ENCODE results near the gene PLTP. TPM values are rescaled to one million over a fixed set of nuclear protein-coding genes. Genes with fewer than 3 reads are reported as not detected.

PLTP gene
- total and polyA plus RNA-seq, 11 donors, result 19.8 to 367 (median 50.5) TPM

DNA sequence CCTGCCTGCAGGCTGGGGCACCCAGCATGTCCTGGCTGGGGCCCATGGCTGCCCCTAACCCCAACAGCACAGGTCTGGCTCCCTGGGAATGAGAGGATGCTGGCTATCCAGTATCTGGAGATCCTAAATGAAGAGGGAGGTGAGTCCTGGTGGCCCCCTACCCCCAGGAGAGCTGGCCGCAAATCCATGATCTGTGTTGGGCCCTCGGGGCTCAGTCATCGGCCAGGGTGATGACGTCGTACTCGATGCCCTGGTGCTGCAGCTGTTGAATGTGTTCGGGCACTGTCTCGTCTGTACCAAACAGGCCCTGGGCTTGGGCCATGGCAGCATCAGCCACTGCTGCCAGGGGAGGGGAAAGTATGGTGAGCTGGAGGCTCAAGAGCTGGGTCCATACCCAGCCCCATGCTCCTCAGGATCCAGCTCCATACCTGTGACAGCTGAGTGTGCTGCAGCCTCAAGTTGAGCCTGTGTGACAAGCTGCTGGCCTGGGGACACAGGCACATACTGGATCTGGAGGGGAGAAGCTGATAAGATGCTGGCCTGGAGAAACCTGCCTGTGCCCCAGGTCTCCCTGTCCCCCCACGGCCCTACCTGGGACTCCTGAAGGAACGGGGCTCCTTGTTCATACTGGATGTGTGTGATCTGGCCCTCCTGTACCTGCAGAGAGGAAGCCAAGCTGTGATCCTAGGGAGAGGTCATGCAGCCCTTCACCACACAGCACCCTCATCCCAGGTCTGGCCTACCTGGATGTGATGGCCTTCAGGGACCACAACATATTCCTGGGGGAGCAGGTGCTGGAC is 37.0 kb upstream of the PLTP start:
- Histone ChIP-seq H3K36me3 (peaks cover 0 to 100% (median 100%) of the 10 kb centered on the region in 9 donors), H3K9me3 (no peaks in the 10 kb centered on the region), H3K27ac (no peak overlapping the region), H3K27me3 (no peaks in the 10 kb centered on the region), H3K4me3 (no peak overlapping the region), H3K4me1 (peaks cover 0 to 33% (median 0%) of the 10 kb centered on the region in 12 donors)
- WGBS, 4 donors, result 63 to 83% (median 72%) methylated on average over 10 of the region's 10 CpGs
- TF ChIP-seq, protein P1, sequence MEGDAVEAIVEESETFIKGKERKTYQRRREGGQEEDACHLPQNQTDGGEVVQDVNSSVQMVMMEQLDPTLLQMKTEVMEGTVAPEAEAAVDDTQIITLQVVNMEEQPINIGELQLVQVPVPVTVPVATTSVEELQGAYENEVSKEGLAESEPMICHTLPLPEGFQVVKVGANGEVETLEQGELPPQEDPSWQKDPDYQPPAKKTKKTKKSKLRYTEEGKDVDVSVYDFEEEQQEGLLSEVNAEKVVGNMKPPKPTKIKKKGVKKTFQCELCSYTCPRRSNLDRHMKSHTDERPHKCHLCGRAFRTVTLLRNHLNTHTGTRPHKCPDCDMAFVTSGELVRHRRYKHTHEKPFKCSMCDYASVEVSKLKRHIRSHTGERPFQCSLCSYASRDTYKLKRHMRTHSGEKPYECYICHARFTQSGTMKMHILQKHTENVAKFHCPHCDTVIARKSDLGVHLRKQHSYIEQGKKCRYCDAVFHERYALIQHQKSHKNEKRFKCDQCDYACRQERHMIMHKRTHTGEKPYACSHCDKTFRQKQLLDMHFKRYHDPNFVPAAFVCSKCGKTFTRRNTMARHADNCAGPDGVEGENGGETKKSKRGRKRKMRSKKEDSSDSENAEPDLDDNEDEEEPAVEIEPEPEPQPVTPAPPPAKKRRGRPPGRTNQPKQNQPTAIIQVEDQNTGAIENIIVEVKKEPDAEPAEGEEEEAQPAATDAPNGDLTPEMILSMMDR (IDR thresholded peaks at IDR 0.05), result no peak
- no peak for TF ChIP-seq POLR2A (IDR thresholded peaks at IDR 0.05)
- intact Hi-C loops (cut with DNase I), result no loop called here
- DNase-seq (no peak), ATAC-seq (no peak)

DNA sequence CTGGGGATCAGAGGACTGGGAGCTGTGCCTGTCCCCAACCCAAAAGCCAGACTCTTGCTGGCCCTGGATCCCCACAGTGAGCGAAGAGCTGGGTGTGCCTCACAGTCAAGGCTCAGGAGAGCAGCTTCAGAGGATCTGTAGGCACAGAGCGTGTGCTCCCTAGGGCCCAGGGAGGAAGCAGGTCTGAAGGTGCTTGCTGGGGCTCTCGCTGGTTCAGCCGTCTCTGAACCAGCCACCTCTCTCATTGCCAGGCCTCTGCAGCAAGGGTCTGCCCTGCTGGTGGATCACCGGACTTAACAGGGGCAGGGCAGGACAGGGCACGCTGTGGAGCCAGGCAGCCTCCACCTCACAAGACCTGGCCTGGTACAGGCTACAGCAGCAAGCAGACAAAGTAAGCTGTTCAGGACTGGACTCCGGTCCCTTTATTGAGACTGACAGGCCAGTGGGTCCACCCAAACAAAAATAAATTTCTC is 36.3 kb upstream of the PLTP start:
- Histone ChIP-seq H3K4me1 (peaks cover 0 to 38% (median 0%) of the 10 kb centered on the region in 12 donors), H3K36me3 (peaks cover 0 to 100% (median 100%) of the 10 kb centered on the region in 9 donors), H3K27me3 (no peaks in the 10 kb centered on the region), H3K27ac (no peak overlapping the region), H3K4me3 (no peak overlapping the region), H3K9me3 (no peaks in the 10 kb centered on the region)
- no peak for DNase-seq
- intact Hi-C loops (cut with DNase I), result no loop called here
- ATAC-seq, result no peak
- 57 to 85% (median 79%) methylated on average over 1 to 7 of the region's 7 CpGs for WGBS, 4 donors
- TF ChIP-seq POLR2A (IDR thresholded peaks at IDR 0.05), result no peak
- TF ChIP-seq, protein P1 (IDR thresholded peaks at IDR 0.05), result no peak

DNA sequence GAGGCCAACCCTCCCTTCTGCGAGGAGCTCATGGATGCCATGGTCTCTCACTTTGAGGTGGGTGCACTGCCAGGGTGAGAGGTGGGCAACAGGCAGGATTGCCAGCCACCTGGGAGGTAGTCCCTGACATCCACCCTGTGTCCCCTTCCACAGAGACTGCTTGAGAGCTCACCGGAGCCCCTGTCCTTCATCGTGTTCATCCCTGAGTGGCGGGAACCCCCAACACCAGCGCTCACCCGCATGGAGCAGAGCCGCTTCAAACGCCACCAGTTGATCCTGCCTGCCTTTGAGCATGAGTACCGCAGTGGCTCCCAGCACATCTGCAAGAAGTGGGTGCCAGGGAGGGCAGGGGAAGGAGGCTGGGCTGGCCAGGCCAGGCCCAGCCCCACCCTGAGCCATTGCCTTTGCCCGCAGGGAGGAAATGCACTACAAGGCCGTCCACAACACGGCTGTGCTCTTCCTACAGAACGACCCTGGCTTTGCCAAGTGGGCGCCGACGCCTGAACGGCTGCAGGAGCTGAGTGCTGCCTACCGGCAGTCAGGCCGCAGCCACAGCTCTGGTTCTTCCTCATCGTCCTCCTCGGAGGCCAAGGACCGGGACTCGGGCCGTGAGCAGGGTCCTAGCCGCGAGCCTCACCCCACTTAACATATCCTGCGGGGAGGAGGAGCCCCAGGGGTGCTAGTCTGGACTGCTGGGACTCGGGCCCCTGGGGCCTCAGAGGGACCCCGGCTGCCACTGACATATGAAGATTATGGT is 35.3 kb upstream of the PLTP start:
- intact Hi-C loops (cut with DNase I), result no loop called here

More for the DNA sequence above, 35.3 kb upstream of the PLTP start:
- Histone ChIP-seq H3K9me3 (no peaks in the 10 kb centered on the region), H3K27me3 (no peaks in the 10 kb centered on the region), H3K27ac (peak overlapping the region in 2 of 12 donors; percentile 18 to 81), H3K36me3 (peaks cover 2 to 100% (median 100%) of the 10 kb centered on the region in 9 donors), H3K4me1 (peaks cover 0 to 39% (median 0%) of the 10 kb centered on the region in 12 donors), H3K4me3 (no peak overlapping the region)
- ATAC-seq (no peak), DNase-seq (no peak)
- 79 to 85% (median 81%) methylated on average over 21 to 29 of the region's 29 CpGs for WGBS, 4 donors
- TF ChIP-seq POLR2A (IDR thresholded peaks at IDR 0.05), result no peak
- TF ChIP-seq, protein P1 (IDR thresholded peaks at IDR 0.05), result no peak

Measured in heart left ventricle (tissue), 16 donors.